Bronchial epithelial cell (primary cell): ENCODE data around the gene SLC44A2. TPM values are rescaled to one million over a fixed set of nuclear protein-coding genes. Genes with fewer than 3 reads are reported as not detected.
A peak's percentile ranks its signal among the peaks of the same experiment; 100 is the strongest.

Source experiments
- DNase-seq: peaks from one replicate; pipeline ENCODE4 v3.0.0-alpha.2; 2010; ENCODE audit warnings: low read depth
- FAIRE-seq: peaks from 2 replicates; lab custom pipeline; 2011; peaks lifted over from hg19 to GRCh38; lab: Jason Lieb, UNC
- H3K27me3 ChIP-seq: 2 replicates; pipeline ENCODE4 v1.5.1; 2011; ENCODE audit warnings: low read length; ENCODE audit not compliant: control insufficient read depth, insufficient read depth
- H3K36me3 ChIP-seq: 2 replicates; pipeline ENCODE4 v1.5.1; 2011; ENCODE audit warnings: low read length; ENCODE audit not compliant: control insufficient read depth, insufficient read depth
- H3K4me3 ChIP-seq: 2 replicates; pipeline ENCODE4 v1.5.1; 2011; ENCODE audit warnings: mild to moderate bottlenecking, low read depth, low read length, control low read depth
- total RNA-seq: library from RNA; depleted of rRNA; stranded (reverse); fragments of >200 nt; gene quantifications from 2 replicates; pipeline ENCODE4 v1.2.1, GENCODE V29; 2014
- TF ChIP-seq, protein P1 (sequence below): IDR thresholded peaks from 2 replicates; pipeline ENCODE4 v1.5.1; 2011; ENCODE audit warnings: mild to moderate bottlenecking, moderate library complexity, low read length, control low read depth, inconsistent platforms; ENCODE audit not compliant: insufficient read depth, severe bottlenecking

The SLC44A2 gene
- total RNA-seq, 1 donor from 2014 or later = 18.7 TPM

DNA sequence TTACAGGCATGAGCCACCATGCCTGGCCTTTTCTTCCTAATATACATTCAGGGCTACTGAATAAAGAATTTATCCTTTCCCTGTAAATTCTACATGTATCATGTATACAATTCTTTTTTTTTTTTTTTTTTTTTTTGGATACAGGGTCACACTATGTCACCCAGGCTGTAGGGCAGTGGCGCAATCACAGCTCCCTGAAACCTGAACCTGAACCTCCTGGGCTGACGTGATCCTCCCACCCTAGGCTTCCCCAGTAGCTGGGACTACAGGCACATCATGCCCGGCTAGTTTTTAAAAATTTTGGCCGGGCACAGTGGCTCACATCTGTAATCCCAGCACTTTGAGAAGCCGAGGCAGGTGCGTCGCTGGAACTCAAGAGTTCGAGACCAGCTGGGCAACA is 6.5 kb upstream of the SLC44A2 start:
- H3K4me3 ChIP-seq = no peak overlapping the region
- TF ChIP-seq, protein P1, sequence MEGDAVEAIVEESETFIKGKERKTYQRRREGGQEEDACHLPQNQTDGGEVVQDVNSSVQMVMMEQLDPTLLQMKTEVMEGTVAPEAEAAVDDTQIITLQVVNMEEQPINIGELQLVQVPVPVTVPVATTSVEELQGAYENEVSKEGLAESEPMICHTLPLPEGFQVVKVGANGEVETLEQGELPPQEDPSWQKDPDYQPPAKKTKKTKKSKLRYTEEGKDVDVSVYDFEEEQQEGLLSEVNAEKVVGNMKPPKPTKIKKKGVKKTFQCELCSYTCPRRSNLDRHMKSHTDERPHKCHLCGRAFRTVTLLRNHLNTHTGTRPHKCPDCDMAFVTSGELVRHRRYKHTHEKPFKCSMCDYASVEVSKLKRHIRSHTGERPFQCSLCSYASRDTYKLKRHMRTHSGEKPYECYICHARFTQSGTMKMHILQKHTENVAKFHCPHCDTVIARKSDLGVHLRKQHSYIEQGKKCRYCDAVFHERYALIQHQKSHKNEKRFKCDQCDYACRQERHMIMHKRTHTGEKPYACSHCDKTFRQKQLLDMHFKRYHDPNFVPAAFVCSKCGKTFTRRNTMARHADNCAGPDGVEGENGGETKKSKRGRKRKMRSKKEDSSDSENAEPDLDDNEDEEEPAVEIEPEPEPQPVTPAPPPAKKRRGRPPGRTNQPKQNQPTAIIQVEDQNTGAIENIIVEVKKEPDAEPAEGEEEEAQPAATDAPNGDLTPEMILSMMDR = no peak
- H3K36me3 ChIP-seq = no peaks in the 10 kb centered on the region
- FAIRE-seq (no peak), DNase-seq (no peak)
- H3K27me3 ChIP-seq = no peaks in the 10 kb centered on the region

DNA sequence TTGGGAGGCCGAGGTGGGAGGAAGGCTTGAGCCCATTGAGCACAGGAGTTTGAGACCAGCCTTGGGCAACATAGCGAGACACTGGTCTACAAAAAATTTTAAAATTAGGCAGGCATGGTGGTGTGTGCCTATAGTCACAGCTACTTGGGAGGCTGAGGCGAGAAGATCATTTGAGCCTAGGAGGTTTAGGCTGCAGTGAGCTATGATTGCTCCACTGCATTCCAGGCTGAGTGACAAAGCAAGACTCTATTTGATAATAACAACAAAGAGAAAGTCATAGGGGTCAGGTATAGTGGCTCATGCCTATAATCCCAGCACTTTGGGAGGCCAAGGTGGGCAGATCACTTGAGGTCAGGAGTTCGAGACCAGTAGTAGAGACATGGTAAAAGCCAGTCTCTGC is 4.6 kb upstream of the SLC44A2 start:
- TF ChIP-seq, protein P1 = no peak
- Histone ChIP-seq H3K36me3 (no peaks in the 10 kb centered on the region), H3K27me3 (no peaks in the 10 kb centered on the region), H3K4me3 (no peak overlapping the region)
- peak; percentile 30 for DNase-seq
- no peak for FAIRE-seq

GRCh38 chr19:10621966-10622365 is 3.4 kb upstream of the SLC44A2 start:
- no peak for FAIRE-seq
- DNase-seq = no peak
- TF ChIP-seq, protein P1 = no peak

GRCh38 chr19:10624585-10624984 is 768 bp upstream of the SLC44A2 start:
- H3K4me3 ChIP-seq = no peak overlapping the region
- TF ChIP-seq, protein P1 = no peak
- no peaks in the 10 kb centered on the region for H3K27me3 ChIP-seq
- DNase-seq (no peak), FAIRE-seq (no peak)
- peaks cover 13% of the 10 kb centered on the region for H3K36me3 ChIP-seq

More at GRCh38 chr19:10621966-10622365, 3.4 kb upstream of the SLC44A2 start:
- Histone ChIP-seq H3K4me3 (no peak overlapping the region), H3K27me3 (no peaks in the 10 kb centered on the region), H3K36me3 (no peaks in the 10 kb centered on the region)

GRCh38 chr19:10625762-10626138 is 397 bp downstream of the SLC44A2 start:
- Histone ChIP-seq H3K36me3 (peaks cover 14% of the 10 kb centered on the region), H3K4me3 (peak overlapping the region; percentile 94), H3K27me3 (no peaks in the 10 kb centered on the region)
- DNase-seq = no peak
- TF ChIP-seq, protein P1 = no peak
- no peak for FAIRE-seq

GRCh38 chr19:10631874-10632273 is 6.5 kb downstream of the SLC44A2 start:
- H3K36me3 ChIP-seq = peaks cover 39% of the 10 kb centered on the region

More at GRCh38 chr19:10631874-10632273, 6.5 kb downstream of the SLC44A2 start:
- no peaks in the 10 kb centered on the region for H3K27me3 ChIP-seq
- TF ChIP-seq, protein P1 = no peak
- no peak overlapping the region for H3K4me3 ChIP-seq
- DNase-seq = no peak
- no peak for FAIRE-seq
